ENCODE data around the gene CYTH4. TPM values are rescaled to one million over a fixed set of nuclear protein-coding genes. Genes with fewer than 3 reads are reported as not detected.

Gene CYTH4, protein sequence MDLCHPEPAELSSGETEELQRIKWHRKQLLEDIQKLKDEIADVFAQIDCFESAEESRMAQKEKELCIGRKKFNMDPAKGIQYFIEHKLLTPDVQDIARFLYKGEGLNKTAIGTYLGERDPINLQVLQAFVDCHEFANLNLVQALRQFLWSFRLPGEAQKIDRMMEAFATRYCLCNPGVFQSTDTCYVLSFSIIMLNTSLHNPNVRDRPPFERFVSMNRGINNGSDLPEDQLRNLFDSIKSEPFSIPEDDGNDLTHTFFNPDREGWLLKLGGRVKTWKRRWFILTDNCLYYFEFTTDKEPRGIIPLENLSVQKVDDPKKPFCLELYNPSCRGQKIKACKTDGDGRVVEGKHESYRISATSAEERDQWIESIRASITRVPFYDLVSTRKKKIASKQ
- total RNA-seq, result not detected in 2 replicates

DNA sequence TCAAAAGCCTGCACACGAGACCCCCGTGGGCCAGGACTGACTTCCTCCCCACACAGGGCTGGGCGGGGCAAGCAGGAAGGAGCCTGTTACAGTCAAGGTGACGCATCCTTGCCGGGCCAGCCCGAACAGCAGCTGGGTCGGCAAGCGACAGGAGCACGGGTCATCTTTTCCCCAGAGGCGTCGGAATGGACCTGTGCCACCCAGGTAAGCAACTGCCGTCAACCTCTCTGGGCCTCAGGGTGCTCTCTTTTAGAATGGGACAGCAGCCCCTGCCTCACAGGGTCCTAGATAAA lies at the start of gene CYTH4:
Gene CYTH4, plus strand, starts transcription at position 124 of the 293 bp plus-strand sequence. Its CDS starts 62 bp downstream, at position 186.

DNA sequence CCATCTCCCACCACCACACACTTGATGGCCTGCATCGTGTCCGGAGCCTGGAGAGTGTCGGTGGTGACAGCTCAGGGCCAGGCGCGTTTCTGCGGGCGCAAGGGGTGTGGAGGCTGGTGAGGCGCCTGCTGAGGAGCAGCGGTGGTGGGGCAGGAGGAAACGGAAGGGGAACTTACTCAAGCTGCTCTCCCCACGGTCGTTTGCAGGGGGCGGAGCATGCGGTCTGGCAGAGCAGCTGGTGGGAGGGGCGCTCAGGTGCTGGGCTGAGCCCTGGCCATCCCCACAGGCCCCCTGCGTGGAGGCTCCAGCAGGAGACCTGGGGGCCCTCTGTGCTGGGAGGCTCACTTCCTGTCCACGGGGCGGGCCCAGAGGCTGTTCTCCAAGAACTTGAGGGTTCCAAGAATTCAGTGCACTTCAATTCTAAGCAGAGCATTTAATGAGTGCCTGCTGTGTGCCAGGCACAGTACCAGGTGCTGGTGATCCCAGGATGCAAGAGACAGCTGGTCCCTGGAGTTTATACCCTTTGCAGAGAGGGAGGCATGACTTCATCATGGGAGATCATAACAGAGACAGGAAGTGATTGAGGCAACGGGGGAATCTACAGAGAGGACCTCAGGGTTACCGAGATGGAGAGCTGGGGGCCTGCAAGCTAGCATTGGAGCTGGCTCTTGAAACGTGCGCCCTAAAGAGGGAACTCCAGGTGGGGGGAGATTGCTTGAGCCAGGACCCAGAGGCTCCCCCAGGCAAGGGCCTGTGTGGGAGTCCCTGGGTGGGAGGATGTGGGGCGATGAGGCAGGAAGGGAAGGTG lies 38.0 kb upstream of the CYTH4 start, which contains the start of gene RAC2:
Gene RAC2, minus strand, starts transcription at position 156 of the 808 bp plus-strand sequence. Its CDS starts 121 bp downstream, at position 35.

Other genes starting within 250 kb of the CYTH4 start
- gene KCTD17, start 230.8 kb upstream of the CYTH4 start, total RNA-seq, result 32.1 and 35.7 TPM in 2 replicates
- gene TMPRSS6, start 172.8 kb upstream of the CYTH4 start, total RNA-seq, result not detected in 2 replicates
- not detected in 2 replicates for gene IL2RB, start 132.6 kb upstream of the CYTH4 start, total RNA-seq
- 20.1 and 20.4 TPM in 2 replicates for gene C1QTNF6, start 94.3 kb upstream of the CYTH4 start, total RNA-seq
- not detected in 2 replicates for gene SSTR3, start 70.0 kb upstream of the CYTH4 start, total RNA-seq
- gene RAC2, start 38.2 kb upstream of the CYTH4 start, total RNA-seq, result 61.9 and 66.1 TPM in 2 replicates
- gene ELFN2, start 145.0 kb downstream of the CYTH4 start, total RNA-seq, result 0.18 and 0.81 TPM in 2 replicates
- gene MFNG, start 203.9 kb downstream of the CYTH4 start, total RNA-seq, result 1.3 TPM in 1 of 2 replicates, not detected in the other
- gene CARD10, start 236.9 kb downstream of the CYTH4 start, total RNA-seq, result 5.8 and 6.3 TPM in 2 replicates